Endothelial cell of umbilical vein (primary cell): ENCODE measurements around the gene ANKRD13D. TPM values are rescaled to one million over a fixed set of nuclear protein-coding genes. Genes with fewer than 3 reads are reported as not detected.

ENCODE experiments used
- BruUV-seq: library from RNA; stranded (reverse); fragments of 400-500 nt; replicated peaks from 2 replicates; lab custom pipeline; 2021; lab: Mats Ljungman, UMichigan
- CTCF ChIA-PET: fragments of 300-600, 350-600 bp; sonication (Branson Sonifier 250); formaldehyde crosslinking; loops from one replicate; lab custom pipeline; 2021; ENCODE audit warnings: antibody characterized with exemption, inconsistent platforms; lab: Charles Lee
- POLR2A ChIA-PET: fragments of 300-600, 350-600 bp; sonication (Branson Sonifier 250); formaldehyde crosslinking; loops from one replicate; lab custom pipeline; 2021; ENCODE audit warnings: antibody characterized with exemption, inconsistent platforms; lab: Charles Lee
- DNase-seq: peaks from one replicate; pipeline ENCODE4 v3.0.0-alpha.2; 2011; ENCODE audit warnings: low read depth, low spot score
- FAIRE-seq: peaks from 2 replicates; lab custom pipeline; 2011; peaks lifted over from hg19 to GRCh38; lab: Jason Lieb, UNC
- H2AFZ ChIP-seq: 2 replicates; pipeline ENCODE4 v1.6.0; 2012; ENCODE audit warnings: low read depth, low read length, control low read depth, inconsistent platforms
- H3K27ac ChIP-seq: 2 replicates; pipeline ENCODE4 v1.5.1; 2011; ENCODE audit warnings: low read depth, mild to moderate bottlenecking, control low read depth, low read length, moderate library complexity; ENCODE audit not compliant: insufficient read depth
- H3K27me3 ChIP-seq, 2 experiments: 2 replicates each; pipeline versions ENCODE4 v1.6.0 to v1.6.1; 2011; ENCODE audit warnings: low read length in 2 of 2, mixed read lengths in 1 of 2; ENCODE audit not compliant: control insufficient read depth in 2 of 2, insufficient read depth in 2 of 2
- H3K36me3 ChIP-seq, 2 experiments: 2 replicates in 1 of 2; 3 replicates in 1 of 2; pipeline ENCODE4 v1.5.1; 2011; ENCODE audit warnings: low read length in 2 of 2, mild to moderate bottlenecking in 1 of 2, moderate library complexity in 1 of 2; ENCODE audit not compliant: control insufficient read depth in 2 of 2, insufficient read depth in 2 of 2; ENCODE audit errors: extremely low read depth in 1 of 2
- H3K4me1 ChIP-seq: 3 replicates; pipeline ENCODE4 v1.5.1; 2011; ENCODE audit warnings: mild to moderate bottlenecking, low read length; ENCODE audit not compliant: control insufficient read depth, insufficient read depth; ENCODE audit errors: extremely low read depth
- H3K4me2 ChIP-seq: 2 replicates; pipeline ENCODE4 v1.6.1; 2011; ENCODE audit warnings: low read length, control low read depth, mixed read lengths; ENCODE audit not compliant: insufficient read depth
- H3K4me3 ChIP-seq, 3 experiments: fragments of 200-600 bp in 1 of 3; sonication (generic), shearing (Covaris generic) in 1 of 3; replicated peaks in 1 of 3; 2 replicates each; pipeline ENCODE4 v1.5.1; 2011 to 2016; ENCODE audit warnings: control low read depth in 3 of 3, low read length in 3 of 3, mild to moderate bottlenecking in 2 of 3, inconsistent platforms in 1 of 3, low read depth in 1 of 3, moderate library complexity in 1 of 3; ENCODE audit not compliant: insufficient read depth in 1 of 3
- H3K79me2 ChIP-seq: 2 replicates; pipeline ENCODE4 v1.6.0; 2012; ENCODE audit warnings: low read length, inconsistent platforms; ENCODE audit not compliant: control insufficient read depth, insufficient read depth
- H3K9ac ChIP-seq: replicated peaks from 2 replicates; pipeline ENCODE3; 2011; ENCODE audit warnings: low read length, control low read depth; ENCODE audit not compliant: insufficient read depth; ENCODE audit errors: extremely low read depth
- H3K9me1 ChIP-seq: replicated peaks from 3 replicates; pipeline ENCODE4 v1.6.0; 2011; ENCODE audit warnings: mild to moderate bottlenecking, low read length; ENCODE audit not compliant: control insufficient read depth, insufficient read depth; ENCODE audit errors: extremely low read depth
- H3K9me3 ChIP-seq: replicated peaks from 2 replicates; pipeline ENCODE4 v1.5.1; 2012; ENCODE audit warnings: low read length, inconsistent platforms; ENCODE audit not compliant: control insufficient read depth, insufficient read depth
- H4K20me1 ChIP-seq: replicated peaks from 2 replicates; pipeline ENCODE3; 2011; ENCODE audit warnings: mild to moderate bottlenecking, low read length; ENCODE audit not compliant: control insufficient read depth, insufficient read depth; ENCODE audit errors: extremely low read depth
- CTCF ChIP-seq, 2 donors: IDR thresholded peaks; 1 replicate in 1 of 2; 2 replicates in 1 of 2; pipeline ENCODE4 v1.5.1; 2011; ENCODE audit warnings: low read length in 2 of 2, mild to moderate bottlenecking in 2 of 2, moderate library complexity in 2 of 2, control low read depth in 1 of 2, inconsistent platforms in 1 of 2, low read depth in 1 of 2; ENCODE audit not compliant: insufficient read depth in 1 of 2; ENCODE audit errors: extremely low read depth in 1 of 2
- EZH2 ChIP-seq: IDR thresholded peaks from 2 replicates; pipeline ENCODE4 v1.6.1; 2012; ENCODE audit warnings: borderline replicate concordance, low read depth, mild to moderate bottlenecking, moderate library complexity, low read length, inconsistent platforms; ENCODE audit not compliant: severe bottlenecking
- FOS ChIP-seq: IDR thresholded peaks from 2 replicates; pipeline ENCODE4 v1.6.1; 2011; ENCODE audit warnings: mild to moderate bottlenecking, low read length, moderate library complexity, borderline replicate concordance; ENCODE audit not compliant: insufficient read depth
- GATA2 ChIP-seq: IDR thresholded peaks from 2 replicates; pipeline ENCODE4 v1.7.0; 2011; ENCODE audit warnings: low read depth, mild to moderate bottlenecking, moderate library complexity, mixed read lengths, low read length; ENCODE audit not compliant: insufficient read length, insufficient read depth
- JUN ChIP-seq: IDR thresholded peaks from 2 replicates; pipeline ENCODE4 v1.6.1; 2011; ENCODE audit warnings: borderline replicate concordance, low read depth; ENCODE audit not compliant: insufficient read length, insufficient read depth
- MAX ChIP-seq: IDR thresholded peaks from 2 replicates; pipeline ENCODE4 v1.6.1; 2011; ENCODE audit not compliant: insufficient read depth, insufficient read length
- MYC ChIP-seq: IDR thresholded peaks from one replicate; pipeline ENCODE4 v1.6.1; 2011; ENCODE audit warnings: mild to moderate bottlenecking, low read depth, low read length
- POLR2A ChIP-seq: IDR thresholded peaks from 2 replicates; pipeline ENCODE4 v1.6.1; 2012; ENCODE audit warnings: low read depth, mild to moderate bottlenecking, control low read depth, low read length
- POLR2AphosphoS5 ChIP-seq: IDR thresholded peaks from 2 replicates; pipeline ENCODE4 v1.6.1; 2012; ENCODE audit warnings: low read depth, mild to moderate bottlenecking, control low read depth, low read length, moderate library complexity; ENCODE audit not compliant: insufficient read depth
- dilution Hi-C: fragments of 300-500 bp; cut with MboI; formaldehyde crosslinking; loops from one replicate; pipeline ENCODE4 v1.15.0; 2019; ENCODE audit warnings: low sequenced_read_pairs; ENCODE audit not compliant: extremely low pct_ligation_motif_present
- intact Hi-C: fragments of 100-400 bp; cut with micrococcal nuclease; formaldehyde crosslinking; loops from one replicate; pipeline ENCODE4 v1.10.0; 2022
- polyA plus RNA-seq, 4 experiments: library from polyadenylated mRNA; depleted of rRNA in 3 of 4; stranded (reverse) in 3 of 4; unstranded in 1 of 4; fragments of >200 nt; gene quantifications; 2 replicates each; pipeline versions ENCODE4 v1.2.1 to v1.2.3, GENCODE V29; 2011 to 2012; ENCODE audit warnings: missing spikeins in 1 of 4
- total RNA-seq: library from RNA; stranded (reverse); gene quantifications from 2 replicates; pipeline ENCODE4 v1.2.3, GENCODE V29; 2021

ANKRD13D gene
- total and polyA plus RNA-seq, 2 donors (not counting 3 experiments of a cell fraction or from before 2014, with no cell fraction given): 43.5 to 57.5 TPM

- no peak overlapping the region for H3K9ac ChIP-seq
- POLR2A ChIA-PET: no interaction called here
- intact Hi-C loops: no loop called here
Measured at GRCh38 chr11:67306769-67307544, 17.9 kb downstream of the ANKRD13D start.

More at GRCh38 chr11:67306769-67307544, 17.9 kb downstream of the ANKRD13D start:
- CTCF ChIA-PET: interaction anchor here (1.3 to 3.5 kb wide), 4 partner anchors 10 to 76 kb away, joined by 3 to 11 read pairs (median 4); partner anchors contain the start of gene ANKRD13D
- no peak overlapping the region for H3K4me2 ChIP-seq
- peaks cover 0 to 2% of the 10 kb centered on the region in 2 experiments for H3K36me3 ChIP-seq
- no peak overlapping the region for H3K27ac ChIP-seq
- H2AFZ ChIP-seq: no peak overlapping the region
- TF ChIP-seq MAX (no peak), GATA2 (no peak), FOS (no peak), POLR2AphosphoS5 (no peak), JUN (no peak), EZH2 (no peak), MYC (no peak), CTCF (IDR thresholded peaks at IDR 0.05; ENCODE audit: extremely low read depth in 1 of 2, insufficient read depth in 1 of 2, low read depth in 1 of 2, low read length in 2 of 2) (no peak), POLR2A (no peak)
- H3K9me3 ChIP-seq: no peaks in the 10 kb centered on the region
- peaks cover 3% of the 10 kb centered on the region for H3K4me1 ChIP-seq
- H4K20me1 ChIP-seq: no peaks in the 10 kb centered on the region
- no peaks in the 10 kb centered on the region for H3K79me2 ChIP-seq
- no peak overlapping the region for H3K4me3 ChIP-seq
- DNase-seq: no peak
- H3K27me3 ChIP-seq: no peaks in the 10 kb centered on the region
- H3K9me1 ChIP-seq: no peaks in the 10 kb centered on the region
- dilution Hi-C loops: no loop called here
- BruUV-seq: no TSS peak
- no peak for FAIRE-seq
